GM21619 (cell line): ENCODE data around the gene PDE1C.

Source experiments
- ATAC-seq: cut with Tn5 transposase; IDR thresholded peaks from one replicate; pipeline ENCODE4 v1.9.1; 2021; ENCODE audit not compliant: unreplicated experiment

Gene PDE1C

DNA sequence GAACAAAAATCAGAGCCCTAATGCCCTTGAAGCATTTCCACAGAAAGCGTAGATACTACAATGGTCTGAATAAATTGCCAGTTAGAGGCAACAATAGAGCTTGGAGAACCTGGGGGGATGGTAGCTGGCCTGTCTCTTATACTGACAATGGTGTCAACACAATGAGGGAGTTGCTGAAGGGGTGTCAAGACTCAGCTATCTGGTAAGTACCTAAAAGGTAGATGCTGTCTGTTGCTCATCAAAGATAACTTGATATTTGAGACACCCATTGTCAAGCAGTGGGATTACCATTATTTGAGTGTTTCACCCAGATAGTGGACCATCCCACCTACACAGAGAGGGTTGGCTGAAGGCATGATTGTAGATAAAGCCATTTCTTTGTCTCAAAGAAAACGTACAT, 72.8 kb downstream of the PDE1C start:
- ATAC-seq, result no peak

DNA sequence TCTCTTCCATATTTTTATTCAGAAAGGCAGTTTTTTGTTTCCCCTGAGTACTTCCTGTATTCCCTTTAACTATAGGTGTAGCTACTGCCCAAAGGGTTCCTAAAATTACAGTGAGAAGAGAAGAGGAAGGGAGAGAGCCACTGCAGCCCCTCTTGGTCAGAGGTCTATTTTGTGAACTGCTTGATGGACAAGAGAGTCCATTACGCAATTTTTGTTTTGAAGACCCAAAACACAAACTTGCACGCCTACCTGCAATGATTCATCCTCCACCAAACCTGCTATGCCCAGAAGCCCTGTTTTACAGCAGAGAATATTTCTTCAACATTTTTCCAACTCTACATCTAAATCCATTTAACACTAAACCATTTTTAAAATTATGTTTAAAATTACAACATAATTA, 75.1 kb downstream of the PDE1C start:
- no peak for ATAC-seq

DNA sequence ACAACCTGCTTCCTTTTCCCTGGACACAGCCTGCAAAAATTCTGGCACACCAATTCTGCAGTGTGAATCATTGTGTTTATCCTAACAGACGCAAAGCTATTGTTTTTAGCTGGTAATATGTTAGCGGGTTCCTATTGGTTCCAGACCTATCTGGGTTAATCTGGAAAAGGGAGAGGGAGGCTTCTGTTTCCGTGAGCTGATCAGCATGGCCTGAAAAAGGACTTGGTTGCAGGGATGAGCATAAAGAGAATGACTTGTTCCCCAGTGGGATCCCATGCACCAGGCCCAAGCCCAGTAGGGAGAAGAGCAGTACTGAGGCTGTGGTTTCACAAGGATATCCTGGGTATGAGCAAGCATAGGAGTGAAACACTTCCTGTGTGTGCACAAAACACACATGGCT, 78.4 kb downstream of the PDE1C start:
- no peak for ATAC-seq

DNA sequence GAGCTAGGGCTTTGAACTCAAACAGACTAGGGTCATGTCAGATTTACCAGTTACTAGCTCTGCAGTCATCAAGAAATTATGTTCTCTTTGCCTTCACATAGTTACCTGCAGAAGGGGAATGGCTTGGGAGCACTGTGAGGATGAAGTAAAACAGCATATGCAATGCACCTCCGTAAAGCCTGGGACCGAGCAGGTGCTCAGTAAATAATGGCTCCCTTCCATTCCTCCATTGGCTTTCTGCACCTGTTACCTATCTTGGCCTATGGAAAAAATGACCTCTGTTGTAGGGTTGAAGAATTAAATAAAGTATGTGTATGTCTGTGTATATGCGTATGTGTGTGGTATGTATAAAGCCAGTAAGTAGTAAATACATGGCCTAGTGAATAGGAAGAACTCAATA, 78.8 kb downstream of the PDE1C start:
- no peak for ATAC-seq

DNA sequence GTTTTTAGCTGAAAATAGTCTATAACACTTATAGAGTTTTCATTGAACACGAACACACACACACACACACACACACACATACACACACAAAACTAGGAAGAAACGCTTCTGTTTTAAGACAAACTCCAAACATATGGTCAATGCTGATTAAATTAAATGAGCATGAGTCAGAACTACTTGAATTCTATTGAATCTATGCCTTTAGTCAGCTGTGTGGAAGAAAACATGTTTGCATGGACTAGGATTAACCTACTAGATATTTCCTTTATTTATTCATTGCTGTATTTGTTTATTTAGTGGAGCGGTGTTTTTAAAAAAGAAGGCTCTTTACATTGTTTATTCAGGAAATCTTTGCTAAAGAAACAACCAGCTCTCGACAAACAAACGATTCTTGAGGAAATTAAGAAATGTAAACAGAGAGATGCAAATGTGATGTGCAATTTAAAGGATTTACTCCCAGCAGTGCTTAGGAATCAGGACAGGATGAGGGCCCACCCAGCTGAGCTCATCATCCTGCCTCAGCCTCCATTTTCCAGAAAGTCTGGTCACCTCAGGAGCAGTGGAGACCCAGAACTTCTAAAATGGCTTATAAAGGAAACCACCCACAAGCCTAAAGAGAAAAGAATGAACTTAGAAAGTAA, 83.2 kb downstream of the PDE1C start:
- no peak for ATAC-seq

DNA sequence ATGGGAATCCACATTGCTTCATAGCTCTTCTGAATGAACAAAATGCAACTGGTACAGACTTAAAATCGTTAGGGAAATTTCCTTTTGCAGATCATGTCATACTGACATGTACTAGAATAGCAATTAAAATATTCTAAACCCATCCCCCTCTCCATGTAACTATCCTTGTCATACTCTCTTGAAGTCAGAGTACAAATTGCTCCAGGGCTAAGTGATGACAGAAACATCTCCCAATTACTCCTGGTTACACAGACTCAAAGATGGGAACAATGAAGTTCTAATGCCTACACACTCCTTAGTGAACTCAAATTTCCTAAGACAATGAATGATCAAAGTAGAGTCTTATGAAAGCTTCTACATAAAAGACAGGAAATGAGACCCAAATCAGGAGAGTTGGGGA, 87.2 kb downstream of the PDE1C start:
- no peak for ATAC-seq

DNA sequence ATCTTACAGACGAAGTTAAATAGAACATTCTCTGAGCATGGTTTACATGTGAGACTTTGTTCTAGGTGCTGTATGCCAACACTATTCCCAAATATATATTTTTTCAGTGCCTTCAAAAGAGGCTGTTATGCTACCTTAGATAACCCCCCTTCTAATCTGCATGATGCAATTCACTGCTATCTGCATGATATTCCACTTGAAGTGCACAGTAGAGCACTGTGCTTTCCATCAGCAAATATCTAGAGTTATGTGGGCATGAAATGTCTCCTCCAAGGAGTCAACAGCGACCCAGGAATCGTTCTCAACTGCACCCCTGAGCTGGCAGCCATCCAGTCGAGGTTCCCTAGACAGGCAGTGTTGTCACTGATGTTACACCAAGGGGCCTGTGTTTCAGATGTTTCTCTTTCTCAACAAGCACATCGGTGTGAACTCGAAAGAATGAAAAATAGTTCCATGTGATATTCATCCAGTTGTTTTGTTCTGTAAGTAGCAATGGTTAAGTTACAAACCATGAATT, 88.3 kb downstream of the PDE1C start:
- ATAC-seq, result no peak

DNA sequence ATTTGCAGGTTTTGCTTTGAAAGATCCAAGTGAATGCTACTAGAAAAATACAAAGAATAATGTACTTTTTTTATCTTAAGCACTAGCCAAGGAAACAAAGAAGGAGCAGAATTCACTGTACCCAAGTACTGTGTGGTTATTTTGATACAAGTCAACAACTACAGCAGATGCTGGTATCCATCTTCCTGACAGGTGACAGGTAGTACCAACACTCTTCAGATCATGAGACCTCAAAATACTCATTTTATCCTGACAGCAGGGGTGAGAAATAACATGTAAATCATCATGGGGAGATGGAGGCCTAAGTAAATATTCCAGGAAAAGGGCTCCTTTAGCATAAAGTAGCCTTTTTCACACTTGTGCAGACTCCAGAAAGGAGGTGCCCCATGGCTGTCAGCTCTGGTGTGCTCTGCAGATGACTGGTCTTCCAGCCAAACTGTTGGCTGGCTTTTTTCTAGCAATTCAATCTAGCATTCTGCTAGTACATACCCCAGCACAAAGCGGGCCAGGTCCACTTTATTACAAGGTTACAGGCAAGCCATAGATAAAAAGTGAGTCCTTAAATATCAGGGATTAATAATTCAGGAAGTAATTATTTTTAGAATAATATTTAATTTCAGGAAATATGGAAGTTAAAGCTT, 90.4 kb downstream of the PDE1C start:
- no peak for ATAC-seq

DNA sequence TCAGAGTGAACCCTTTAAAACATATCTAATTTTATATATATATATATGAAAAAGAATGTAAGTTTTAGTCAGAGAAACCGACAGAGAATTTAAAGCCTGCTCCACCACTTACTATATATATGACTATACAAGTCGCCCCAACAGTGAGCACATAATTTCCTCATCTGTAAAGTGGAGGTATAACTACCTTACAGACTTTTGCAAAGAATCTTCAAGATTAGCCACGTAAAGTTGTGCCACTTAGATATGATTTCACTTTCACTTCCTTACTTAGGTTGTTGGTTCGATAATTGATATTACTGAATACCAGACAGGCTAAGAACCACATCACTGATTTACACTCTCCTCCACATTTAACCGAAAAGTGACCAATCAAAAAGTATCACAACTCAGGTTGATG, 94.7 kb downstream of the PDE1C start:
- ATAC-seq, result no peak

DNA sequence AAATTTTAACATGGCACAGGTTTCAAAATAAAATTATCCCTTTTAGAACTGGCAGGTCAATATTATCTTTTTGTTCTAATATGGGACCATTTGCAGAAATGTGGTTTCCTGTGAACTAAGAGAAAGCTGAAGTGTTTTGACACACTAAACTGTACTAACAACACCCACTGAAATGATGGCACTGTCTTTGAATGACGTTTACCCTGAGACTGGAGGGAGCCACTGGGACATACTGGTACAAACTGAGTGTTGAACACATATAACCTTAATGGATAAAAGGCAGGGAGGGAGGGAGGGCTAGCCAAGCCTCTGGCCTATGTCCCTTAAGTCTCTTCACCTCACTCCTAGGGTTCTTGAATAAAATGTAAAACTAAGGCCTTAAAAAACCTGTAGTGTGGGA, 95.9 kb downstream of the PDE1C start:
- no peak for ATAC-seq

DNA sequence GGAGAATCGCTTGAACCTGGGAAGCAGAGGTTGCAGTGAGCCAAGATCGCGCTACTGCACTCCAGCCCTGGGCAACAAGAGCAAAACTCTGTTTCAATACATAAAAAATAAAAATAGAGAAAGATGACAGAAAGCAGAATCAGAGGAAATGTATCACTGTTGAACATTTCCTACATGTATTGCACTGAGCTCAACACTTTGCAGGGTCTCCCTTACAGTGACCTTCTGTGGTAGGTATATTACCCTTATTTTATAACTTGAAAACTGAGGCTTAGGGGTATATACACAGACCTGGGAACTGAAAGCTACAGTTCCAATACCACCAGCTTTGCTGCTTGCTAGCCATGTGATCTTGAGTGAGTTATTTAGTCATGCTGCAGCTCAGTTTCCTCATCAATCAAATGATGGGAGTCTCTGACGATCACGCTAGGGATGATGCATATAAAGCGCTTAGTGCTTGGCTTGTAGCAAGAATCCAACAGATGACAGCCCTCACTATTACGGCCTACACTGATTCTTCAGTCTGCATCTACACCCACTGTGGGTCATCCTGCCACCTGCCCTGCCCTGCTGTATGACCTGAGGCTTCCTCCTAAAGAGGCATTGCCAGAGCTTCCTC, 99.0 kb downstream of the PDE1C start:
- no peak for ATAC-seq

DNA sequence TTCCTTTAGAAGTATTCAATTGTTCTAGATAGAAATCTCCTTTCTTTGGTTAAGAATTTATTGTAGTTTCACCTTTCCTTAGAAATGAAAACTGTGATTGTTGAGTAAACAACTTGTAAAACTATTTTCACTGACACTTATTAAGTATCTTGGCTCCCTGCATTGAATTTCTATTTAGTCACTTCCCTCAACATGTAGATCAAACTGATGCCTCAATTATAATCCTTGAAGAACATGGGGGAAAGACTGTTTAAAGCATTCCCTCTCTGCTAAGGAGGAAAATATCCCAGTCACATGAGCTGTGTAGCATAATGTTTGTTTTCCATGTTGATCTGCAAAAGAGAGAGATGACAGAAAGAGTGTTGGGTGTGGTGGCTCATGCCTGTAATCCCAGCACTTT, 99.7 kb downstream of the PDE1C start:
- no peak for ATAC-seq

DNA sequence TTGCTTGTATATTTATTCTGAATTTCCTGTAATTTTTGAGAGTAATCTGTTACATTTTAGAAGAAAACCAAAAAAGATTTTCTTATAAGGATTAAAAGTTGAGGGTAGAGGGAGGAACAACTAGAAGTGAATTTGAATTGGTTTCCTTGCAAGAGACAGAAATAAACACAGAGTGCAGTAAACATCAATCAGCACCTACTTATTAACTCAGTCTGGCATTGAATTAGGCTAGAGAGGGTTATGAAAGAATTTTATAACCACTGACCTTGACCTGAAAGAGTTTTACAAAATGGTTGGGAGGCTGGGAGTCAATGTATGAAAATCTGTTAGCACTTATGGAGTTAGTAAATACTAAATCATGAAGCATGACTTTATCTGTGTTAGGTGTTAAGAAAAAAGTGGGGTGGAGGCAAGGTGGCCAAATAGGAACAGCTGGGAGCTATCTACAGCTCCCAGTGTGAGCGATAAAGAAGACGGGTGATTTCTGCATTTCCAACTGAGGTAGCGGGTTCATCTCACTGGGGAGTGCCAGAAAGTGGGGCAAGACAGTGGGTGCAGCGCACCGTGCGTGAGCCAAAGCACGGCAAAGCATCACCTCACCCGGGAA, 106.5 kb downstream of the PDE1C start:
- no peak for ATAC-seq

DNA sequence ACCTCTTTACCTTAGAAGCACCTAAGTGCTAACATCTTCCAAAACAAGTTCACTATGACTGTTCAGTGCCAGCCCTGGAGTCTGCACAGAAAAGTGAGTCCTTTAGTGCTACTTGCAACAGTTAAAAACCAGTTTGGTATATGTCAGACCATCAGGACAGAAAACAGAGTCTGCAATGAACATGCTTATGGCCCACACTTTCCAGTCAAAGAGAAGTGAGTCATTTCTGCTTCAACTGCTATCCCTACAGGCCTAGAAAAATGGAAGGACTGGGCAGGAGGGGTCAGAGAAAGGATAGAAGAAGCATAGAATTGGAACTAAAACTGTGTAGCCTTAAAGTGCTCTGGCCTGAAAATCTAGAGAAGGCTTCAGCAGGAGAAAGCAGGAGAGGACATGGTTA, 108.0 kb downstream of the PDE1C start:
- ATAC-seq, result no peak

DNA sequence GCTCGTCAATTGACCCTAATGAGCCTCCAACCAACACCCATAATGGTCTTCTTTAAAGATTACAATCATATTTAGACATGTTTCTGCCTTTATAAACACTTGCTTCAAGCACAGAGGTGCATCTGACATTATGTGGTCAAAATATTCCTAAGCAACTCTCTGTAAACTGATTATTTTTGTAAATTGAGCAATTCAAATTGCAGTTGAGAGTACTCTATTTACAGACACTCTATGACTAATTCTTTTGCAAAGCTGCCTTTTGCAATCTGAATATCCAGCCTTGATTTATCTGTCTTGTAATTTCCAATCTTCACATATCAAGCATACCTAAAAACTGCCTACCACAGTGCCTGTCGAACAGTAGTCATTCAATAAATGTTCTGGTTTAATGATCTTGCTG, 112.0 kb downstream of the PDE1C start:
- ATAC-seq, result no peak

DNA sequence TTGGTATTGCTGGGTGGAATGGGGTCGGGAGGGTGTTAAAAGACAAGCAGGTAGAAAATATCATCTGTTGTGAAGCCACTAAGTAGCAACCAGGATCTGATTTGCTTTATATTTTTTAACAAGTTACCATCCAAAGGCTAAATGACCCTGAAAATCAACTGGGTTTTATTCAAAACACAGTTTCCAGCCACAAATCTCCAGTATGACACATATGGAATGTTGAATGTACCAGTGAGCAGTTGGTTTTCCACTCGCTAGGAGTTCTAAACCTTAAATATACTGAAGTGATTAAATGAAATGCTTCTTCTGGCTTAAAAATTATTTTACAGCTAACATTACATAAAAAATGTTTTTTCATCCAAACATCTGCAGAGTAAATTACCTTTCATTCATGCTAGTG, 112.5 kb downstream of the PDE1C start:
- no peak for ATAC-seq

DNA sequence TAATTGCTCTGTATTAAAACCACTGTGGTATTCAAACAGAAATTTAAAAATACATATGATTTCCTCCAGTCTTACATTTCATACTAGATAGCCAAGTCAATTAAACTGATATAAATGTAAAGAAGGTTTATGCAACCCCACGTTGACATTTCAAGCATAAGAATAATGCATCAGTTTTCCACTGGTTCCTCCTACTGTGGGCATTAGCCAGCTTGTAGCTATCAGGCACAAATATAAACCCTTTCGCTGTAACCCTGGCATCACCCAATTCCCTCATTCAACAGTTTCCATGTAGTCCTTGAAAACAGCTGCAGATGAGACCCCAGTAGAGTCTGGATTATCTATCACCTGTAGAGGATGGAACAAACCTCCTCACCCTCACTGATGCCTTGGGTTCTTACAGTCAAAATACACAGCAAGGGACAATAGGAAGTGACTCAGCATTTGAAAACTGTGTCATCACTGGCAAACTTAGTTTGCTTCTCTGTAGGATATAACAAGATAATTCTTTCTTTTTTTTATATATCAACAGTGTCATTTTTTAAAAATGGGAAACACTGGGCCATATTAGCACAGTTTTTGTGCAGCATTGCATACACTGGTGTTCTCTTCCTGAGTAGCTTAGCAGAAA, 113.0 kb downstream of the PDE1C start:
- ATAC-seq, result no peak

DNA sequence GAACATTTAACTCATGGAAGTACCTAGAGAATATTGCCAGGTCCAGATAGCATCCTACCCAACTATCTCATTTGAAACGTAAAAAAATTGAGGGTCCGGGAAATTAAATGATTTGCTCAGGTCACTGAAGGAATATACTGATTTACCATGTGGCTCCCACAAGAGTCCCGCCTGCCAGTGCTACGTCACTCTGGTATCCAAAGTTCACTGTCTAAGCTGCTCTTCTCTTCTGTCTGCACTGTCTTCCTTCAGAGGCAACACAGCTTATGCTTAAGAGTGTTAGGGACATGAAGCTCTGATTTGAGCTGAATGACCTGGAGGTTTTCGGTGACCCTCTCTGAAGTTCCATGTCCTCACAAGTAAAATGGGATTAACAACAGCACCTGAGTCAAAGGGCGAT, 114.6 kb downstream of the PDE1C start:
- ATAC-seq, result no peak

DNA sequence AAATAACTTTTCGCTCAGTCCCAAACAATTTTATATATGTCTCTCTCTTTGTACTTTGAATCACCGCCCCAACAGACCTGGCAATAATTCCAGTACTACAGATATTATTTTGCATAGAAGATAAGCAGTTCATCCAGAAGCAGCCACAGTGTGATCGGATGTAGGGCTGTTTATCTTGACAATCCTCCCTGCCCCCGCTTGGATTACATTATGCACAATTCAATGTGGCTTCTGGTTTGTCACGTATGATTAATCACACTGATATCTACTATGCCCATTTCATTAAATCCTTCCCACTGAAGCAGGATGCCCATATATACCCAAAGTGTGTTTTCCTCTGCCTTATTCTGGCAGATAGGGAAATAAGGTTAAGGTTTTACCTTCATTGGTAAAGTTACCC, 115.2 kb downstream of the PDE1C start:
- ATAC-seq, result no peak

DNA sequence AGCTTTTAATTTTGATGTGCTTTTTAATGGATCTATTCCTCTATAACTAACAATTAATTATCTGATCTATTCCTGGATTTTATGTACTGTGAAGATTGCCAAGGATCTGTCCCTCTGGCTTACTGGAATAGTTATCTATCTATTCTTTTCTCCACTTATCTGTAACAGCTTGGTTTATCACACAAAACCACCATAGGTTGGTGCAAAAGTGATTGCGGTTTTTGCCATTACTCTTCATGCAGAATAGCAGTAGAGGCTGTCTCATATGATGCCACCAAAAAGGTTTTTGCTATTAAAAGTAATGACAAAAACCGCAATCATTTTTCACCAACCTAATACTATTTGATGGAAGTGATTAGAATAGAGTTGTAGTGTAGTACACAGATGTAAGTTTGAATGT, 115.7 kb downstream of the PDE1C start:
- ATAC-seq, result no peak

DNA sequence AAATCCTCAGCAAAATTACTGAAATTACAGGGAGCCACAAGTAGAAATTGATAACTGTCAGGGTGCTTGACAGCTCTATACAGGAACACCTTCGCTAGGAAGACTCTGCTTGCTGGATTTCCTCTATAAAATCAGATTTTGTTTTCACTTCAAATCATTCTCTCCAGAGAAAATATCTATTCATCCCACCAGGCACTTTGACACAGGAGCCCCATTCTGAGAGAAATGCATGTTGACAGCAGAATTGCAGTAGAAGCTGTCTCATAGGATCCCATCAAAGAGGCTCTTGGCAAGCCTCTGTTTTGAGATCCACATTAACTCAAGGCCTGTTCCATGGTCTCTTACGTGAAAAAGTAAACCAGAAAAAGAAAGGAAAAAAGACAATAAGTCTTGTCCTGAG, 116.8 kb downstream of the PDE1C start:
- no peak for ATAC-seq
